Activated naive CD8-positive, alpha-beta T cell treated with anti-CD3 and anti-CD28 coated beads, Interleukin-2, amount 10 ng/mL, durations not matched to agents 7 days and 5 days (primary cell): ENCODE measurements around the gene INTS1. TPM values are rescaled to one million over a fixed set of nuclear protein-coding genes. Genes with fewer than 3 reads are reported as not detected.
A peak's percentile ranks its signal among the peaks of the same experiment; 100 is the strongest.

Source experiments
- ATAC-seq: fragments of 150-1000 bp; cut with Tn5 transposase; one replicate; pipeline ENCODE4 v1.10.0; 2021; ENCODE audit warnings: low read depth, moderate library complexity
- POLR2A ChIA-PET: fragments of 350-600 bp; sonication (Branson Sonifier 250); formaldehyde crosslinking; loops from one replicate; lab custom pipeline; 2021; ENCODE audit warnings: antibody characterized with exemption; lab: Charles Lee
- DNase-seq: peaks from one replicate; pipeline ENCODE4 v3.0.0; 2021
- H3K27ac Mint-ChIP-seq: one replicate; pipeline ENCODE4 v1.8.0; 2022; ENCODE audit warnings: mild to moderate bottlenecking, mixed read lengths
- H3K27me3 Mint-ChIP-seq: one replicate; pipeline ENCODE4 v1.8.0; 2022; ENCODE audit warnings: mild to moderate bottlenecking, moderate library complexity, mixed read lengths
- H3K36me3 Mint-ChIP-seq: one replicate; pipeline ENCODE4 v1.8.0; 2021; ENCODE audit warnings: mild to moderate bottlenecking, mixed read lengths
- H3K4me1 Mint-ChIP-seq: one replicate; pipeline ENCODE4 v1.8.0; 2021; ENCODE audit warnings: mixed read lengths
- H3K4me3 Mint-ChIP-seq: one replicate; pipeline ENCODE4 v1.8.0; 2022; ENCODE audit warnings: mild to moderate bottlenecking, moderate library complexity, mixed read lengths
- H3K9me3 Mint-ChIP-seq: one replicate; pipeline ENCODE4 v1.8.0; 2021; ENCODE audit warnings: mixed read lengths
- total RNA-seq, 2 experiments: library from RNA; stranded (reverse); gene quantifications; one replicate each; pipeline ENCODE4 v1.2.3, GENCODE V29; 2021

Gene INTS1
- total RNA-seq, 2 experiments from 2014 or later = 110 to 115 TPM

GRCh38 chr7:1439373-1440363, 64.5 kb downstream of the INTS1 start:
- DNase-seq = no peak
- H3K9me3 Mint-ChIP-seq = no peaks in the 10 kb centered on the region
- H3K4me3 Mint-ChIP-seq = no peak overlapping the region
- POLR2A ChIA-PET = no interaction called here
- ATAC-seq = no peak
- no peaks in the 10 kb centered on the region for H3K4me1 Mint-ChIP-seq
- no peaks in the 10 kb centered on the region for H3K36me3 Mint-ChIP-seq
- no peak overlapping the region for H3K27ac Mint-ChIP-seq
- no peaks in the 10 kb centered on the region for H3K27me3 Mint-ChIP-seq

- no peak overlapping the region for H3K4me3 Mint-ChIP-seq
- H3K36me3 Mint-ChIP-seq = no peaks in the 10 kb centered on the region
- ATAC-seq = no peak
- no peaks in the 10 kb centered on the region for H3K9me3 Mint-ChIP-seq
- no peaks in the 10 kb centered on the region for H3K4me1 Mint-ChIP-seq
- no peak overlapping the region for H3K27ac Mint-ChIP-seq
- H3K27me3 Mint-ChIP-seq = no peaks in the 10 kb centered on the region
- no peak for DNase-seq
- POLR2A ChIA-PET = no interaction called here
Observed at GRCh38 chr7:1438821-1439220, 65.4 kb downstream of the INTS1 start.

- Mint-ChIP-seq H3K4me1 (no peaks in the 10 kb centered on the region), H3K27ac (no peak overlapping the region), H3K36me3 (no peaks in the 10 kb centered on the region), H3K9me3 (no peaks in the 10 kb centered on the region), H3K4me3 (no peak overlapping the region), H3K27me3 (no peaks in the 10 kb centered on the region)
- DNase-seq (no peak), ATAC-seq (no peak)
- POLR2A ChIA-PET = no interaction called here
Observed at GRCh38 chr7:1438208-1438607, 66.0 kb downstream of the INTS1 start.

GRCh38 chr7:1437155-1437880, 66.9 kb downstream of the INTS1 start:
- DNase-seq = no peak
- Mint-ChIP-seq H3K36me3 (no peaks in the 10 kb centered on the region), H3K27ac (no peak overlapping the region), H3K4me1 (peaks cover 1% of the 10 kb centered on the region), H3K4me3 (no peak overlapping the region), H3K27me3 (peaks cover 1% of the 10 kb centered on the region), H3K9me3 (no peaks in the 10 kb centered on the region)
- ATAC-seq = no peak
- POLR2A ChIA-PET = no interaction called here

DNA sequence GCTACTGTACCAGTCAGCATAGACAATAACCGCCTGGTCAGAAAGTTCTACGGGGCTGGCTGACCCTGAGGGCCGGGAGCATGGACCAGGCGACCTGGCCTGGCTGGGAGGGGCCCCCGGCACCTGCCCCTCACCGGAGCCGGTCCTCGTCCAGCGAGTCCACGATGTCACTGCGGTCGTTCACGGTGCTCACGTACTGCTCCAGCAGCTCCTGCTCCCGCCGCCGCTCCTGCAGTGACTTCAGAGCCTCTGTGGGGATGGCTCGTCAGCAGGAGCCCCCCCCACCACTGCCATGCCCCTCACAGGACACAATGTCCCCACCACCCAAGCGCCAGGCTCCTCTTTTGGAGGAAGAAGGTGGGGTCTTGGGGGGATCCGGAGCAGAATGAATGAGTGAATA, 67.6 kb downstream of the INTS1 start:
- POLR2A ChIA-PET = no interaction called here
- ATAC-seq (no peak), DNase-seq (no peak)
- Mint-ChIP-seq H3K4me3 (no peak overlapping the region), H3K36me3 (no peaks in the 10 kb centered on the region), H3K27me3 (peaks cover 2% of the 10 kb centered on the region), H3K9me3 (no peaks in the 10 kb centered on the region), H3K4me1 (peaks cover 2% of the 10 kb centered on the region), H3K27ac (no peak overlapping the region)

- H3K9me3 Mint-ChIP-seq = no peaks in the 10 kb centered on the region
- DNase-seq = no peak
- H3K27me3 Mint-ChIP-seq = peaks cover 2% of the 10 kb centered on the region
- no peak for ATAC-seq
- H3K36me3 Mint-ChIP-seq = no peaks in the 10 kb centered on the region
- POLR2A ChIA-PET = no interaction called here
- no peak overlapping the region for H3K4me3 Mint-ChIP-seq
- H3K4me1 Mint-ChIP-seq = peaks cover 2% of the 10 kb centered on the region
- H3K27ac Mint-ChIP-seq = no peak overlapping the region
Observed at GRCh38 chr7:1434891-1435670, 69.1 kb downstream of the INTS1 start.

GRCh38 chr7:1434165-1434718, 69.9 kb downstream of the INTS1 start:
- Mint-ChIP-seq H3K27me3 (peaks cover 2% of the 10 kb centered on the region), H3K4me1 (peaks cover 2% of the 10 kb centered on the region), H3K36me3 (no peaks in the 10 kb centered on the region), H3K4me3 (no peak overlapping the region), H3K27ac (no peak overlapping the region), H3K9me3 (no peaks in the 10 kb centered on the region)
- no peak for ATAC-seq
- no peak for DNase-seq
- POLR2A ChIA-PET = no interaction called here

- Mint-ChIP-seq H3K9me3 (no peaks in the 10 kb centered on the region), H3K27me3 (peaks cover 2% of the 10 kb centered on the region), H3K4me1 (peaks cover 2% of the 10 kb centered on the region), H3K27ac (no peak overlapping the region), H3K4me3 (no peak overlapping the region), H3K36me3 (no peaks in the 10 kb centered on the region)
- POLR2A ChIA-PET = no interaction called here
- ATAC-seq (no peak), DNase-seq (no peak)
Observed at GRCh38 chr7:1433128-1433920, 70.9 kb downstream of the INTS1 start.

- ATAC-seq = peak; percentile 76
- H3K27me3 Mint-ChIP-seq = peaks cover 2% of the 10 kb centered on the region
- H3K27ac Mint-ChIP-seq = peak overlapping the region; percentile 54
- DNase-seq = peak; percentile 84
- no peak overlapping the region for H3K4me3 Mint-ChIP-seq
- H3K4me1 Mint-ChIP-seq = peaks cover 2% of the 10 kb centered on the region
- H3K36me3 Mint-ChIP-seq = no peaks in the 10 kb centered on the region
- POLR2A ChIA-PET = interaction anchor here (0.5 to 1.0 kb wide), 2 partner anchors 15 to 967 kb away, joined by 3 to 4 read pairs; no protein-coding TSS in a partner anchor
- no peaks in the 10 kb centered on the region for H3K9me3 Mint-ChIP-seq
Observed at GRCh38 chr7:1432411-1433082, 71.6 kb downstream of the INTS1 start.

DNA sequence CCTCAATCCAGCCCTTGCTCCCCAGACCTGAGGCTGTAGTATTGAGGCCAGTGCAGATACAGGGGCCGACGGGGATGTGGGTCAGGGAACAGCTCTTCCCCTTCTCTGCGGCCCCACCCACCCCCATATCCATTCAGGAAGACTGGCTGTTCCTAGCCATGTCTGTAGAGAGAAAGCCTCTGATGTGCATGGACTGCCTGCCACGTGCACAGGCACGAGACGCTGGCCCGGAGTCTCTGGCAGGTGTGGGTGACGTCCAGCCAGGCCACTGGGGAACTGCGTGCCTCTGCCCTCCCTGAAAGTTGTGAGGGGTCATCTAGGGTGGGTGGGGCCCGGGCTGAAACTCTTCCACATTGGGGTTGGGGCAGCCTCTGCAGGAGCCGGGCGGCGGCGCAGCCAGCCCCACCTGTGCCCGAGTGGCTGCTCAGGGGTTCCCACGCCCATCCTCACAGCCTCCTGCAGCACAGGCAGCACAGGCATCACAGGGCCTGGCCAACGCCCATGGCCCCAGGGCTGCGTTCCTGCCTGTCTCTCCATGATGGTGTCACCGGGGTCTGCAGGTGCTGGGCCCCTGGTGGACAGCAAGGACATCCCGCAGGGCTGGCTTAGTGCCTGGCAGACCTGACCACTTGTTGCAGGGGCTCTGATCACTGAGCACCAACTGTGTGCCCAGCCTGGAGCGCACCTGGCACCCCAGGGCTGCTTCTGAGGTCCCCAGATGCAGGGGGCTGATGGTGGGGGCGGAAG, 72.4 kb downstream of the INTS1 start:
- H3K9me3 Mint-ChIP-seq = no peaks in the 10 kb centered on the region
- ATAC-seq = no peak
- H3K27me3 Mint-ChIP-seq = peaks cover 2% of the 10 kb centered on the region
- H3K27ac Mint-ChIP-seq = no peak overlapping the region
- no peak for DNase-seq
- POLR2A ChIA-PET = interaction anchor here (1.0 kb wide), 1 partner anchor 14 kb away, joined by 3 read pairs; no protein-coding TSS in a partner anchor
- H3K36me3 Mint-ChIP-seq = no peaks in the 10 kb centered on the region
- H3K4me1 Mint-ChIP-seq = peaks cover 2% of the 10 kb centered on the region
- no peak overlapping the region for H3K4me3 Mint-ChIP-seq

- Mint-ChIP-seq H3K4me1 (peaks cover 2% of the 10 kb centered on the region), H3K9me3 (no peaks in the 10 kb centered on the region), H3K36me3 (no peaks in the 10 kb centered on the region), H3K27me3 (peaks cover 2% of the 10 kb centered on the region), H3K27ac (no peak overlapping the region), H3K4me3 (no peak overlapping the region)
- ATAC-seq (no peak), DNase-seq (no peak)
- POLR2A ChIA-PET = no interaction called here
Observed at GRCh38 chr7:1431226-1431625, 73.0 kb downstream of the INTS1 start.
